Activated T-cell treated with anti-CD3 and anti-CD28 coated beads, Interleukin-2, amount 50 U/mL, for 4 hours (primary cell): ENCODE measurements around the gene USP3. TPM values are rescaled to one million over a fixed set of nuclear protein-coding genes. Genes with fewer than 3 reads are reported as not detected.

ENCODE experiments used
- ATAC-seq, 2 donors: fragments of 200-7000 bp; cut with Tn5 transposase; one replicate each; pipeline ENCODE4 v1.10.0; 2021
- DNase-seq: peaks from one replicate; pipeline ENCODE4 v3.0.0-alpha.2; 2020
- H3K27me3 Mint-ChIP-seq: one replicate; pipeline ENCODE4 v1.8.0; 2021; ENCODE audit warnings: low read depth, mixed read lengths
- H3K36me3 Mint-ChIP-seq: one replicate; pipeline ENCODE4 v1.8.0; 2022; ENCODE audit warnings: mixed read lengths; ENCODE audit not compliant: insufficient read depth
- H3K4me1 Mint-ChIP-seq: one replicate; pipeline ENCODE4 v1.8.0; 2021; ENCODE audit warnings: low read depth, mixed read lengths
- H3K4me3 Mint-ChIP-seq: one replicate; pipeline ENCODE4 v1.8.0; 2021; ENCODE audit warnings: mild to moderate bottlenecking, moderate library complexity, mixed read lengths
- H3K9me3 Mint-ChIP-seq: one replicate; pipeline ENCODE4 v1.8.0; 2021; ENCODE audit warnings: mixed read lengths
- total RNA-seq, 3 donors: library from RNA; stranded (reverse); gene quantifications; one replicate each; pipeline ENCODE4 v1.2.1, GENCODE V29; 2021

Gene USP3, protein sequence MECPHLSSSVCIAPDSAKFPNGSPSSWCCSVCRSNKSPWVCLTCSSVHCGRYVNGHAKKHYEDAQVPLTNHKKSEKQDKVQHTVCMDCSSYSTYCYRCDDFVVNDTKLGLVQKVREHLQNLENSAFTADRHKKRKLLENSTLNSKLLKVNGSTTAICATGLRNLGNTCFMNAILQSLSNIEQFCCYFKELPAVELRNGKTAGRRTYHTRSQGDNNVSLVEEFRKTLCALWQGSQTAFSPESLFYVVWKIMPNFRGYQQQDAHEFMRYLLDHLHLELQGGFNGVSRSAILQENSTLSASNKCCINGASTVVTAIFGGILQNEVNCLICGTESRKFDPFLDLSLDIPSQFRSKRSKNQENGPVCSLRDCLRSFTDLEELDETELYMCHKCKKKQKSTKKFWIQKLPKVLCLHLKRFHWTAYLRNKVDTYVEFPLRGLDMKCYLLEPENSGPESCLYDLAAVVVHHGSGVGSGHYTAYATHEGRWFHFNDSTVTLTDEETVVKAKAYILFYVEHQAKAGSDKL
- 10 to 100 TPM; 34.2 to 40.9 (median 35.5) TPM for total RNA-seq

DNA sequence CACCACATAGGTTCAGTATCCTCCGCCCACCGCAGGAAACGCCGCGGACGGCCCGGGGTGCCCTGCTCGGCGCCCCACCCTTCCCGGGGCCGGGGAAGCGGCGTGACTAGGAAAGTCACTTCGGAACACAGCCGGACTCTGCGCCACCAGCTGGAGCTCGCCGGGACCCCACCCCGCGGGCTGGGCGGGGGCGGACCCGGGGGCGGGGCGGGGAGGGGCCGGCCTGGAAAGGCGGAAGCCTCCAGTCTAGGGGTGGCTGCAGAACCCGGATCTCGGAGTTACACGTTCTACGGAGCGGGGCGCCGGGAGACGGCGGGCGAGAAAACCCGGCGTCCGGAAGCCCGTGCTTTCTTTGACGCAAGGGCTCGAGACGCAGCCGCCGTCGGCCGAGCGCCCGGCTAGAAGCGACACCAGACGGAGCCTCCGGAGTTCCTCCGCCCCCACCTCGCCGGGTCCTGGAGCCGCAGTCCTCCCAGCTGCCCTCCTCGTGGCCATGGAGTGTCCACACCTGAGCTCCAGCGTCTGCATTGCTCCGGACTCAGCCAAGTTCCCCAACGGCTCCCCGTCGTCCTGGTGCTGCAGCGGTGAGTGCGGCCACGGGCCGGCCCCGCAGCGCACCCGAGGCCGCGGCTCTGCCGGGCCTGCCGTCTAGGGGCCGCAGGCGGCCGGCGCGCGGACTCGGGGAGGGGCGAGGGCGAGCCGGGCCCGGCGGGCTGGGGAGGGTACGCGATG is at the start of gene USP3:
Gene USP3, plus strand, starts transcription at position 347 of the 732 bp plus-strand sequence. Its CDS starts 147 bp downstream, at position 494.
- DNase-seq, result peak; percentile 93
- Mint-ChIP-seq H3K36me3 (no peaks in the 10 kb centered on the region), H3K4me3 (peak within 1 kb of the TSS; percentile 91), H3K4me1 (peaks cover 81% of the 10 kb centered on the region), H3K9me3 (no peaks in the 10 kb centered on the region), H3K27me3 (no peaks in the 10 kb centered on the region)
- peak; percentile 68 to 73 for ATAC-seq

DNA sequence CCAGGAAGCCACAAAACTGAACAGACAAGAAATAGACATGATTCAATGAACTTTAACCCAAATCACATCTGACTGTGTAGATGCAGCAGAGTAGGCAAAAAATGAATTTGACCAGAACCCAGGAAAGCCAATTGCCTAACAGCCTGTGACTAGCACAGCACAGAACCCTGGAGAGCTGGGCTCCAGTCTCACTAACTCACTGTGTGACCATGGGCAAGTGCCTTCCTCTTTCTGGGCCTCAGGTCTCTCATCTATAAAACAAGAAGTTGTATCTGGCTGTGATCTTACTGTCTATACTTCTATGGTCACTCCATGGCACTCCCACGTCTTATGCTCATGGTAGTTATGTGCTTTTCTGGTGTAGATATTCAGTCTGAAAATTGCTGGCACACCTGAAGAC is 48.1 kb upstream of the USP3 start:
- Mint-ChIP-seq H3K36me3 (no peaks in the 10 kb centered on the region), H3K27me3 (peaks cover 5% of the 10 kb centered on the region)

DNA sequence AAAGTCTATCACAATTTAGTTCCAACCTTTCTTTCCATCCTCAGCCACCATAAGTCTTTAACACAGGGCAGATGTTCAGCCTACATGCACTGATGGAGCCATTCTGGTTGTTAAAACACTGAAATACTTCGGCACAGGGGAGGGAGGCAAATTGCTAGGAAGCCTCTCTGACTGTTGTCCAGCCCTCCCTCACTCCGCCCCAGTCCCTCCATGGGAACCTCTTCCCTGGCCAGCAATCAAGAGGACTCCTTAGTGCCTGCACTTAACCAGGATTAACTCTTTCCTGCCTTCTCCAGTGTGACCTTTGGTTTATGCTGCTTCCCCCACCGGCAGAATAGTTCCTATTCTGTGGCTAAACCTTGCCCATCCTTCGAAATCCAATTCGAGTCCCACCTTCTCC is 47.0 kb upstream of the USP3 start:
- Mint-ChIP-seq H3K4me1 (peaks cover 1% of the 10 kb centered on the region), H3K27me3 (peaks cover 5% of the 10 kb centered on the region), H3K4me3 (no peak overlapping the region), H3K36me3 (no peaks in the 10 kb centered on the region), H3K9me3 (no peaks in the 10 kb centered on the region)
- ATAC-seq (no peak), DNase-seq (no peak)

More for the DNA sequence above, 48.1 kb upstream of the USP3 start:
- ATAC-seq (no peak), DNase-seq (no peak)
- H3K9me3 Mint-ChIP-seq, result no peaks in the 10 kb centered on the region
- H3K4me1 Mint-ChIP-seq, result peaks cover 1% of the 10 kb centered on the region
- H3K4me3 Mint-ChIP-seq, result no peak overlapping the region

DNA sequence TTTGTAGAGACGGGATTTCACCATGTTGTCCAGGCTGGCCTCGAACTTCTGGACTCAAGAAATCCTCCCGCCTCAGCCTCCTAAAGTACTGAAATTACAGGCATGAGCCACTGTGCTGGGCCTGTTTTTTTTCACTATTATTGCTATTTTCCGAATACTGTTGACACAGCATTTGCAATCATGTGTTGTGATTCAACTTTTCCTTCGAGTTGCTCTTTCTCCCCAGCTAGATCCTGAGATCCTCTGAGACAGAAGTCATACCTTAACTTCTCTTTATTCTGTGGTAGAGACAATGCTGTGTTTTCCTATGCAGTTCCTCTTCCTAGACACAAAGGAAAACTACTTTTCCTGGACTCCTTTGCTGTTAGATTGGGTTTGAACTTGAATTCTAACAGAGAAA is 46.4 kb upstream of the USP3 start:
- Mint-ChIP-seq H3K36me3 (no peaks in the 10 kb centered on the region), H3K9me3 (no peaks in the 10 kb centered on the region), H3K27me3 (peaks cover 5% of the 10 kb centered on the region), H3K4me1 (peaks cover 1% of the 10 kb centered on the region), H3K4me3 (no peak overlapping the region)
- no peak for DNase-seq
- no peak for ATAC-seq

DNA sequence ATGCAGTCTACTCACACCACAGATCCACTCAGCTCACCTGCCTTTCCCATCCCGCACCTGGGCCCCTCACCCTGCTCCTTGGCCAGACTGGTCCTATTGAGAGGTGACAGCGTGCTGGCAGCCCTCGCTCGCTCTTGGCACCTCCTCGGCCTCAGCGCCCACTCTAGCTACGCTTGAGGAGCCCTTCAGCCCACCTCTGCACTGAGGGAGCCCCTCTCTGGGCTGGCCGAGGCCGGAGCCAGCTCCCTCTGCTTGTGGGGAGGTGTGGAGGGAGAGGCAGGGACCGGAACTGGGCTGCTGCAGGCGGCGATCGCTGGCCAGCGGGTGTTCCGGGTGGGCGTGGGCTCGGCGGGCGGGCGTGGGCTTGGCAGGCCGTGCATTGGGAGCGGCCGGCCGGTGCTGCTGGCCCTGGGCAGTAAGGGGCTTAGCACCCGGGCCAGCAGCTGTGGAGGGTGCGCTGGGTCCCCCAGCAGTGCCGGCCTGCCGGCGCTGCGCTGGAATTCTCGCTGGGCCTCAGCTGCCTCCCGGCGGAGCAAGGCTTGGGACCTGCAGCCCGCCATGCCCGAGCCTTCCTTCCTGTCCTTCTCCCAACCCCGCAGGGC is 45.5 kb upstream of the USP3 start:
- no peaks in the 10 kb centered on the region for H3K36me3 Mint-ChIP-seq
- ATAC-seq (no peak), DNase-seq (no peak)
- no peak overlapping the region for H3K4me3 Mint-ChIP-seq
- no peaks in the 10 kb centered on the region for H3K9me3 Mint-ChIP-seq
- H3K27me3 Mint-ChIP-seq, result peaks cover 5% of the 10 kb centered on the region
- H3K4me1 Mint-ChIP-seq, result no peaks in the 10 kb centered on the region

DNA sequence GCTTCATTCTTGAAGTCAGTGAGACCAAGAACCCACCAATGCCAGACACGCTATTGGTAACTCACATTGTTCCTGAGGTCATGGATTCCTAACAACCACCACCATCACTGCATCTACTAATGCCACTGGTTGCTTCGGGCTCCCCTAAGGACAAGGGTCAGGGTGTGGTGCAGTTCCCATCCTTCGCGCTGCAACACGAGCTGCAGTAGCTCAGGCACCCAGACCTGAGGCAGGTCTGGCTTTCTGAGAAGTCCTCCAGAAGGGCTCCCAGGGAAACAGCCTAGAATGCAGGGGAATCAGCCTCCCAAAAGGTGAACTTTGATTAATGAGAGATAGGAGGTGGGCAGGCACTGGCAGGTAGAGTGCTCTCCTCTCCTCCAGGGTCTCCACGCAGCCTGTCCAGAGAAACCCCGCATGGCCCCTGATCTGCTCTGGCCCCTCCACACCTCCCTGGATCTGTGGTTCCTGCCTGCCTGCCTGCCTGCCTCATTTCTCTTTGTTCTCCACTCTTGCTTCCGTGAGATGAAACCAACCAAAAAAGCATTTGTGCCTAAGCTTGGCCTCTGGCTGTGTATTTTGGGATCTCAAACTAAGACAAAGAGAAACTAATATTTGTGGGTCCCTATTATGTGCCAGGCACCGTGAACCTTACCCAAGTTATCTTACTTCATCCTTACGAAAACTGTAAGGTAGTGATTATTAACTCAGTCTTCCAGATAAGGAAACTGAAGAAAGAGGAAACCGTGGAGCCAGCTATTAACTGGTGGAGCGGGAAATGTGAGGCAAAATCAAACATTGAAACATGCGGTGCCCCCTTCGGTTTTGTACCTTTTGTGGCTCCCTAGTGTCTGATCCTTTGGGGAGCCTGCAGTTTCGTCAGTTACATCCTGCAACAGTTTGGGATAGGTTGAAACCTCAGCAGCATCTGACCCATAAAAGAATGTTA is 43.9 kb upstream of the USP3 start:
- Mint-ChIP-seq H3K9me3 (no peaks in the 10 kb centered on the region), H3K4me1 (no peaks in the 10 kb centered on the region), H3K36me3 (no peaks in the 10 kb centered on the region), H3K27me3 (peaks cover 5% of the 10 kb centered on the region), H3K4me3 (no peak overlapping the region)
- ATAC-seq (no peak), DNase-seq (no peak)

DNA sequence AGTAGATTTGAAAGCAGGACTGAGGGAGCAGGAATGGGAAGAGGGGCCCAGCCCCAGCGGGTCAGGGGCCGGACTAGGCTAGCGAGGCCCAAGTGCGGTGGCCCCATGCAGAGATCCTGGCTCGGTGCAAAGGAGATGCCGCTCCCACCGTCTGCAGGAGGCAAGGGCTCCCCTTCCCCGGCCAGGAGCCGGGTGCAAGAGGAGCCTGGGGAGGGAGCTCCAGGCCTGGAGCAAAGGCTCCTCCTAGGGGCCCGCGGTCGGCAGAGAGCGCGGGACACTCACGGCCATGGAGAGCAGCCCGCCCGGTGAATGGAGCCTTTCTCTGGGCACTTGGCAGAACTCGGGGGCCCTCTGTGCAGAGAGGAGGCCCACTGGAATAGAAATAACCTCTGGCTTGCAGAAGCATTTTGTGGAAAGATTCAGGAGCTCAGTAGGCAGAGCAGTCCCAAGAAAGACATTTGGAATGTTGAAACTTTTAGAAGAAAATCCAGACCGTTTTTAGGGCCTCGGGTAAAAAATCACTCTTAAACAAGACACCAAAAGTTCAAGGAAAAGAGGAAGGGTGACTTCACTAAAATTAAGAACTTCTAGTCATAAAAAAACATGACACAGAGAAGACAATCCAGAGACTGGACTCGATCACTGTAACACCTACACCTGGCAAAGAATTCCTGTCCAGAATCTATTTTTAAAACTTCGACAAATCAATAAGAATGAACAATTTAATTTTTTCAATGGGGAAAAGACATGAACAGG is 43.0 kb upstream of the USP3 start:
- no peak for DNase-seq
- H3K4me3 Mint-ChIP-seq, result no peak overlapping the region
- H3K4me1 Mint-ChIP-seq, result no peaks in the 10 kb centered on the region
- H3K27me3 Mint-ChIP-seq, result peaks cover 5% of the 10 kb centered on the region
- no peaks in the 10 kb centered on the region for H3K36me3 Mint-ChIP-seq
- no peaks in the 10 kb centered on the region for H3K9me3 Mint-ChIP-seq
- no peak for ATAC-seq

DNA sequence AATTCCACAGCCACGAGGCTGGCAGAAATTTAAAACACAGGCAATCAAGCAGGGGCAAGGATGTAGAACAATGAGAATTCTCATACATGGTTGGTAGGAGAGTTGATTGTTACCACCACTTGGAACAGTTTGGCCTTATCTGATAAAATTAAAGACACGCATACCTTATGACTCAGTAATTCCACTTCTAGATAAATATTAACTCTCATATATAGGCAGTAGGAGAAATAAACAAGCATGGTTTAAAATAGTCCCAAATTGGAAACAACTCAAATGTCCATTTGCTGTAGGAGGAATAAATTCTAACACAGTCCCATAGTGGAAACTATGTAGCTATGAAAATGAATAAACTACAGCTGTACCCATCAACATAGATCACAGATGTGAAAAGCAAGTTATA is 42.3 kb upstream of the USP3 start:
- Mint-ChIP-seq H3K4me1 (peaks cover 6% of the 10 kb centered on the region), H3K36me3 (no peaks in the 10 kb centered on the region), H3K27me3 (peaks cover 5% of the 10 kb centered on the region), H3K9me3 (no peaks in the 10 kb centered on the region), H3K4me3 (no peak overlapping the region)
- DNase-seq (no peak), ATAC-seq (no peak)

DNA sequence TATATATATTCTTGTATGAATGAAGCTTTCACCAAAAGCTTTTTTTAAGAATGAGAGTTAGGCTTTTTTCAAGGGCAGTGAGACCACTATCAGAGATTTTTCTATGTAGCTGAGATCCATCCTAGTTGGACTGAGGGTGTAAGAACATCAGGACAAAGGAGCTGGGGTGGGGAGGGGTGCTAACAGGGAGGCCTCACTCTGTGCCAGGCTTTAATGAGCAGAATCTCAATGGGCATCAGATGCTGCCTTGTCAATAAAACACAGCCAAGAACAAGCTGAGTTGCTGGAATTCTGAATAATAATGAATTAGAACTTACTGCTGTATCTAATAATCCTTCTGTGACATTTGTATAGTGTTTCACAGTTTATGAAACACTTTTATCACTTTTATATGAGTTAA is 41.4 kb upstream of the USP3 start:
- ATAC-seq, result no peak
- Mint-ChIP-seq H3K9me3 (no peaks in the 10 kb centered on the region), H3K36me3 (no peaks in the 10 kb centered on the region), H3K27me3 (peaks cover 5% of the 10 kb centered on the region), H3K4me1 (peaks cover 10% of the 10 kb centered on the region), H3K4me3 (no peak overlapping the region)
- DNase-seq, result no peak

DNA sequence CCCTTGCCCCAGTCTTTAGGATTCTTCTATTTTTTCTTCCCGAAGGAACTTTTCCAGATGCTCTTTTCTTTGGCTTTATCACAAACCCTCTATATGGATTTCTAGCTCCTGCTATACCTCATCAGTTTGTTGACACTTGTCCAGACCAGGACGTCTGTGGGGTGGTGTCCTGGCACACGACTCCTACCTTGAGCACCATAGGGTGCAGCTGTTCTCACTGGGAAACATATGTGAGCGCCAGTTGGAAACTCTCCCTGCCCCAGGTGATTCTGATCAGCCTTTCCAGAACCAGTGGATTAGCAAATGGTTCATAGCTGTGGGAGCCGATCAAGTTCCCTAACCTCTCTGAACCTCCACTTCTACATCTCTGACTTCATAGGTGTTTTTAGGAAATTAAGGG is 40.6 kb upstream of the USP3 start:
- DNase-seq (no peak), ATAC-seq (no peak)
- Mint-ChIP-seq H3K4me3 (no peak overlapping the region), H3K9me3 (no peaks in the 10 kb centered on the region), H3K27me3 (peaks cover 2% of the 10 kb centered on the region), H3K4me1 (peaks cover 14% of the 10 kb centered on the region), H3K36me3 (no peaks in the 10 kb centered on the region)

DNA sequence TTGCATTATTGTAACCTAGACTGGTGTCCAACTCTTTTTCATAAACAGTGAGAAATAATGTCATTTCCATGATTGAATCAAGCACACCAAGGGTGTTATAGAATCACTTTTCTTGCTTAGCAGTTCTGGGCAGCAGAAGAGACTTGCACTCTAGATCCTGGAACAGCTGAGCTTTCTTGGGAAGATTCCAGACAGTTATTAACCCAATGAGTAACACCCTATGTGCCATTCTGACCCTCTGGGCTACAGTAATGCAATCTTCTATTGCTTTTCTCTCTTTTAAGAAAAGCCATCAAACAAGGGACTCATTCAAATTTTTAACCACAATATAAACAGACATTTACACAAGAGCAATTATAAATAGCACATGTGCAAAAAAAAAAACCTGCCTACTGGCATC is 39.3 kb upstream of the USP3 start:
- H3K27me3 Mint-ChIP-seq, result peaks cover 2% of the 10 kb centered on the region
- DNase-seq, result no peak

DNA sequence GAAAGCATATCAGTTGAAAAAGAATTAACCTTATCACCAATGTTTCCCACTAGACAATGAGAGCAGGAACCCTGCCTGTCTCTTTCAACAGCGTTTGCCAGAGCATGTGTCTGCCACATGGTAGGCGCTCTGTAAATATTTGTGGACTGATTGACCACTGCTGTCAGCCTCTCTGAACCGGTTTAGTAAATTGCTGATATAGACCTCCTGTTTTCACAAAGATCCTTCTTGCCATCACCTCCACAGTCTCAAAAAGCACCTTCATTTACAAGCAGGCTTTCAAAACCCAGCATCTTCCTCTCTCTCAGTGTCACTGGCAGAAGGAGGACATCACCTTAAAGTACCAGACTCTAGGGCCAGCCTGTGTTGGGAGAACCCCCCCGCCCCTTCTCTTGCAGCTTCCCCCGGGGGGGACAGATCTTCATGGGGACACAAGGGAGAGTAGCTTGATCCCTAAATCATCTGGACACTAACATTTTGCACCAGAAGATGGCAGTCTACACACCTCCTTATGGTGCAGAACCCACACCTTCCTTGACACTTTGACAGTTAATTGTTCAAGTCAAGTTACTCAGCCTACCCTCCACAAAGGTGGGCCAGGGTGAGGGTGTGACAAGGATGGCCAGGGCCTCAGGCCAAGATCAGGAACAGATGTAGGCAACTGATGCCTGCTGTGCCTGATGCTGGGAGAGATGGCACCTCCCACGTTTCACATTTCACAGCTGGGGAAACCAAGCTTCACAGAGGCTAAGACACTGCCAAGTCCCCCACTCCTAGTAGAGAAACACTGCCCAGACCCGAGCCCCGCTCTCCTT is 37.8 kb upstream of the USP3 start:
- no peaks in the 10 kb centered on the region for H3K27me3 Mint-ChIP-seq
- H3K4me1 Mint-ChIP-seq, result peaks cover 29% of the 10 kb centered on the region
- peak; percentile 82 to 85 for ATAC-seq
- no peak overlapping the region for H3K4me3 Mint-ChIP-seq
- peak; percentile 30 for DNase-seq
- no peaks in the 10 kb centered on the region for H3K9me3 Mint-ChIP-seq
- no peaks in the 10 kb centered on the region for H3K36me3 Mint-ChIP-seq

More for the DNA sequence above, 39.3 kb upstream of the USP3 start:
- Mint-ChIP-seq H3K4me3 (no peak overlapping the region), H3K36me3 (no peaks in the 10 kb centered on the region), H3K4me1 (peaks cover 24% of the 10 kb centered on the region), H3K9me3 (no peaks in the 10 kb centered on the region)
- no peak for ATAC-seq
